ENCODE data around the gene SSR3.

SSR3 gene

GRCh38 chr3:156509189-156510174, 45.4 kb downstream of the SSR3 start:
- in situ Hi-C loops (cut with MboI; ENCODE audit: low sequenced_read_pairs) = loop anchor here (25.0 kb wide), 1 partner anchor 347 kb away; no protein-coding TSS in a partner anchor

DNA sequence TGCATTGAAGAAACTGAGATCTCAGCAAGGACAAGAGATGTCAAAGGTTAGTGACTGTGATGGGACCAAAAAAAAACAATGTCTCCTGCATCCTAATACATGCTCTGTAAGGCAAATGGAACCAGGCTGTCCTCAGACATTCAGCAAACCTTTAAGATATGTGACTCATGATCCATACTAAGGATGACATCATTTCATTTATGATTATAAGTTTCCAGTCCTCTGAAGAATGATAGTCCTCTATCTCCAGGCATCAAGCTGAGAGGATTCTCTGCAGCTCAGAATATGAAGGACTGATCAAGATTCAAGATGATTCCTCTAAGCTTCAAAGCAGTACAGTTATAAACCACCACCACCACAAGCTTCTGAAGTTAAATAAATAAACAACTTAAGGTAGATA, 47.6 kb downstream of the SSR3 start:
- in situ Hi-C loops (cut with MboI; ENCODE audit: low sequenced_read_pairs) = loop anchor here (25.0 kb wide), 1 partner anchor 345 kb away; no protein-coding TSS in a partner anchor

GRCh38 chr3:156498307-156498706, 56.6 kb downstream of the SSR3 start:
- in situ Hi-C loops (cut with MboI; ENCODE audit: low sequenced_read_pairs) = no loop called here

GRCh38 chr3:156497326-156497725, 57.6 kb downstream of the SSR3 start:
- in situ Hi-C loops (cut with MboI; ENCODE audit: low sequenced_read_pairs) = no loop called here

DNA sequence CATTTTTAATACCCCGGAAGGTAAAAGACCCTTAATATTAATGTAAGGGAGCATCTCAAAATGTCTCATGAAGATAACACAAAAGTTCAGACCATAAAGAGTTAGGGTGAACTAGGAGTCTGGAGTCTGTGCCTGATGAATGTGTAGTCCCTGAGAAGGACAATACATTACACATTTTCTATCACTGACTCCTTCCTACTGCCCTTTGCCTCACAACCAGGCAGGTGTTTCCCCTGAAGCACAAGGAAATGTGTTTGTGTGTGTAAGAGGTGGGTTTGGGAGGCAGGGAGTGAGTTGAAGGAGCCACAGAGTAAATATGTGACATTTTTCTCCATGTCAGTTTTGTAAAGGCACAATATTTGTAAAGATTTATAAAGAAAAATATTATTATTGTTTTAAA, 59.1 kb downstream of the SSR3 start:
- in situ Hi-C loops (cut with MboI; ENCODE audit: low sequenced_read_pairs) = no loop called here

GRCh38 chr3:156493887-156494286, 61.0 kb downstream of the SSR3 start:
- in situ Hi-C loops (cut with MboI; ENCODE audit: low sequenced_read_pairs) = no loop called here

GRCh38 chr3:156492801-156493261, 62.1 kb downstream of the SSR3 start:
- in situ Hi-C loops (cut with MboI; ENCODE audit: low sequenced_read_pairs) = no loop called here

- in situ Hi-C loops (cut with MboI; ENCODE audit: low sequenced_read_pairs) = no loop called here
Observed at GRCh38 chr3:156491192-156491591, 63.7 kb downstream of the SSR3 start.
